ENCODE results near the gene CNTNAP2.

DNA sequence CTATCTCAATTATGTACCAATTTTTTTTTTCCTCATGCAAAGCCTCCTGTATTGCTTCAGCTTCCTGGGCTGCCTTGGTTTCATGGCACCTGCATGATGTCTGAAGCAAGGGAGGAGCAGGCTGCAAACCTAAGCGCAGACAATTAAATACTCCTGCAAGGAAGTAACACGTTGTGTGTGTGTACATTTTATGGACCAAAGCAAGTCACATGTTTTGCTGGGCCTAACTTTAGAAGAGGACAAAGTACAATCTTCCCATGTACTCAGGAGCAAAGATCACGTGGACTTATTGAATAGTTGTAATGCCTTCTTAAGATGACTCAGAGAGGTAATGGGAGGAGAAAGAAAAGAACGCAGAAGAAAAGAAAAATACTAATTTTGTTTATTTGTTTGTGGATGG lies 1530.0 kb downstream of the CNTNAP2 start:
- TF ChIP-seq EZH2phosphoT487 (IDR thresholded peaks at IDR 0.05; ENCODE audit: borderline replicate concordance, low read depth, low read length) = no peak
- TF ChIP-seq, protein P1, sequence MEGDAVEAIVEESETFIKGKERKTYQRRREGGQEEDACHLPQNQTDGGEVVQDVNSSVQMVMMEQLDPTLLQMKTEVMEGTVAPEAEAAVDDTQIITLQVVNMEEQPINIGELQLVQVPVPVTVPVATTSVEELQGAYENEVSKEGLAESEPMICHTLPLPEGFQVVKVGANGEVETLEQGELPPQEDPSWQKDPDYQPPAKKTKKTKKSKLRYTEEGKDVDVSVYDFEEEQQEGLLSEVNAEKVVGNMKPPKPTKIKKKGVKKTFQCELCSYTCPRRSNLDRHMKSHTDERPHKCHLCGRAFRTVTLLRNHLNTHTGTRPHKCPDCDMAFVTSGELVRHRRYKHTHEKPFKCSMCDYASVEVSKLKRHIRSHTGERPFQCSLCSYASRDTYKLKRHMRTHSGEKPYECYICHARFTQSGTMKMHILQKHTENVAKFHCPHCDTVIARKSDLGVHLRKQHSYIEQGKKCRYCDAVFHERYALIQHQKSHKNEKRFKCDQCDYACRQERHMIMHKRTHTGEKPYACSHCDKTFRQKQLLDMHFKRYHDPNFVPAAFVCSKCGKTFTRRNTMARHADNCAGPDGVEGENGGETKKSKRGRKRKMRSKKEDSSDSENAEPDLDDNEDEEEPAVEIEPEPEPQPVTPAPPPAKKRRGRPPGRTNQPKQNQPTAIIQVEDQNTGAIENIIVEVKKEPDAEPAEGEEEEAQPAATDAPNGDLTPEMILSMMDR (conservative IDR thresholded peaks at IDR 0.05; ENCODE audit: low read length) = no peak
